ENCODE data around the gene SGTA.
A peak's percentile ranks its signal among the peaks of the same experiment; 100 is the strongest.
"Not testable (repeated sequence)": the region's sequence is repeated elsewhere in the genome, so short reads cannot be mapped to it uniquely, and the experiment has no call there.

Gene SGTA

DNA sequence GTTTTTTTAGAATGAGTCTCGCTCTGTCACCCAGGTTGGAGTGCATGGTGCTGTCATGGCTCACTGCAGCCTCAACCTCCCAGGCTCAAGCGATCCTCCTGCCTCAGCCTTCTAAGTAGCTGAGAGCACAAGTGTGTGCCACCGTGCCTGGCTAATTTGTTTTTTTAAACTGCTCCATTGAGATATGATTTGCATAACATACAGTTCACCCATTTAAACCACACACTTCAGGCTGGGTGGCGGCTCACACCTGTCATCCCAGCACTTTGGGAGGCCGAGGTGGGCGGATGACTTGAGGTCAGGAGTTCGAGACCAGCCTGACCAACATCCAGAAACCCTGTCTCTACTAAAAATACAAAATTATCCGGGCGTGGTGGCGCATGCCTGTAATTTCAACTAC lies 9.6 kb upstream of the SGTA start:
- DNase-seq: not testable (repeated sequence)

DNA sequence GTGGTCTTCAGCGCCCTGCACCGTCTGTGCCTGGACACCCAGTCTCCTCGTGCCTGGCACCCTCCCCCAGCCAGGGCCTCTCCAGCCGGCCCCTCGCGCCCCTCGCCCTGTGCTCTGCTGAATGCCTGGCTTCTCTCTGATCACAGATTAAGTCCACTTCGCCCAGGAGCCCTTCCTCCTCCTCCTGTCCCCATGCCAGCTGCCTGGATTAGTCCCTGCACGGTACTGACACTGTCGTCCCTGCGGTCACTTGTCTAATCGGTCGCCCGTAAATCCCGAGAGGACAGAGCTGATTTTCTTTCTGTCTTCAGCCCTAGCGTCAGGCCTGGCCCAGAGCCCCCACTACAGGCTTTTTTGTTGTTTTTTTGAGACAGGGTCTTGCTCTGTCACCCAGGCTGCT lies 8.8 kb upstream of the SGTA start:
- DNase-seq: no peak

DNA sequence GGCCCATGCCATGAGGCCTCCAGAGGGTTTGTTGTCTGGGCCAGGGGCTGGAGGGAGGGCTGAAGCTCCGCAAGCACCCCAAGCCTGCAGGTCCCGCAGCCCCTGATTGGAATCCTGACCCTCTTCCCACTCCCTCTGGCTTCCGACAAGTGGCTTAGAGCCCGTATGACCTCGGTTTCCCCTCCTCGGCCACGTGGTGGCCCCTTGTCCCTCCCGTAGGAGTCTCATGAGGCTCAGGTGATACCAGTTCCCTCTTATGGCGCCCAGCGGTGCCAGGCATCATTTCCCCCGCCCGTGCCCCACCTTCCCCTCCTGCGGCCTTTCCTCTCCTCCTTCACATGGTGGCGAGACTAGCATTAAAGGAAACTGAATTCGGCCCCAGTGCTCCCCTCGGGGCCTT lies 8.4 kb upstream of the SGTA start:
- DNase-seq: no peak

DNA sequence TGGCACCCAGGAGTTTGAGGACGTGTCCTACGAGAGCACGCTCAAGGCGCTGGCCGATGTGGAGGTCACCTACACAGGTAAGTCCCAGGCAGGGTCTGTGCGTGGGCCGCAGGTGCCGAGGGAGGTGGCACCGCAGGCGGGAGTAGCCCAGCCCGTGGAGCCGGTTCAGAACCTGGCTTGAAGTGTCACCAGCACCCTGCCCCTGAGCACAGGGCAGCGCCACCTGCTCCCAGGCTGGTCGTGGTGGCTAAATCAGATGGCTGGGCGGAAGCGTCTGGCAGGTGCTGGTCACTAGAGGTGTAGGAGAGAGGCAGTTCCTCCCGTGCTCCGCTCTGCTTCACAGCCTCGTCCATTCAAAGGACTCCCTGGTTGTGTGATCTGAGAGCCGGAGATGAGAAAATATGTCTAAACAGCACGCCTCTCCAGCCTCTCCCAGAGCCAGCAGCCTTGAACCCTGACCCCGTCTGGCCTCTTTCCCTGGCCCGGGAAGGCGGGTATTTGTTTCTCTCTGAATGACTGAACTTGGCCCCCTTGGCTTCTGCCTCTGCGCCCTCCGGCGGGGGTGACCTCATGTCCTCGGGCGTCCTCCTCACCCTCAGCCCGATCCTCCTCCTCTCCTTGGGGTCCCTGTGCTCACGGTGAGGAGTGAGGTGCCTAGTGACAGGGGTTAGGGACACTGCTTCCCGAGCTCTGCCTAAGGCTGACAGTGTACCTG lies 7.6 kb upstream of the SGTA start:
- no peak for DNase-seq

DNA sequence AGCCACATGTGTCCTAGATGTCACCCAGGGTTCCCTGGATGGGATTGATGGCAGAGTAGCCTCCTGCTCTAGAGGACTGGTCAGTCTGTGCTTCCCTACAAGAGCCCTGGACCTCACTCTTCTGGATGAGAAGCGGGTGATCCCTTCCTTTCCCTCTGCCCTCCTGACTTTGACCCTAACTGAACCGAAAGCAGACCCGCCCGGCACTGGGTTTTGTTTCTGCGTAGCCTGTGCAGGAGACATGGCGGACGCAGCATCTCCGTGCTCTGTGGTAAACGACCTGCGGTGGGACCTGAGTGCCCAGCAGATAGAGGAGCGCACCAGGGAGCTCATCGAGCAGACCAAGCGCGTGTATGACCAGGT lies 7.1 kb upstream of the SGTA start:
- DNase-seq: no peak

DNA sequence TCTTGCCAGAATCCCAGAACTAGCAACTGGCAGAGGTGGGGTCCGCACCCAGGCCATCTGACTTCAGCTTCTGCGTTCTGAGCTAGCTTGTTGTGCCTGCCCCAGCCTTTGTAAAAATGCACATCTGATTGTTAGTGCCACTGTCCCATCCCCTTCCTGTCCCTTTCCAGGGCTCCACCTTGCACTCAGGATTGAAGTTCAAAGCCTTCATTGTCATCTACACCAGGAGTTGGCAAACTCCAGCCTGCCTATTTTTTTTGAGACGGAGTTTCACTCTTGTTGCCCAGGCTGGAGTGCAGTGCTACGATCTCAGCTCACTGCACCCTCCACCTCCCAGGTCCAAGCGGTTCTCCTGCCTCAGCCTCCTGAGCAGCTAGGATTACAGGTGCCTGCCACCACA lies 5.2 kb upstream of the SGTA start:
- DNase-seq: no peak

DNA sequence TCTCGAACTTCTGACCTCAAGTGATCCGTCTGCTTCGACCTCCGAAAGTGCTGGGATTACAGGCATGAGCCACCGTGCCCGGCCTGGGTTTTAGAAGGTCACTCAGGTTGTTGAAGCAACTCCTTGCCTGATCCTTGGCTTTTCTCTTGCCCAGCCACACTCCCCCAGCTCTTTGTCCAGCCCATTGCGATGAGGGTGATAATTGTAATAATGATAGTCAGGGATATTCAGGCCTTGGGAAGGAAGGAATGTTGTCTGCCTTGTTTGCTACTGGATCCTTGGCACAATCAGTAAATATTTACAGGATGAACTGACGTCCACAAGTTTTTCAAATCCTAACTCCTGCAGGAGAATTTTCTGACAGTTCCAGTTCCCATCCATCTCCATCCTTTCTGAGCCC lies 4.0 kb upstream of the SGTA start:
- no peak for DNase-seq

DNA sequence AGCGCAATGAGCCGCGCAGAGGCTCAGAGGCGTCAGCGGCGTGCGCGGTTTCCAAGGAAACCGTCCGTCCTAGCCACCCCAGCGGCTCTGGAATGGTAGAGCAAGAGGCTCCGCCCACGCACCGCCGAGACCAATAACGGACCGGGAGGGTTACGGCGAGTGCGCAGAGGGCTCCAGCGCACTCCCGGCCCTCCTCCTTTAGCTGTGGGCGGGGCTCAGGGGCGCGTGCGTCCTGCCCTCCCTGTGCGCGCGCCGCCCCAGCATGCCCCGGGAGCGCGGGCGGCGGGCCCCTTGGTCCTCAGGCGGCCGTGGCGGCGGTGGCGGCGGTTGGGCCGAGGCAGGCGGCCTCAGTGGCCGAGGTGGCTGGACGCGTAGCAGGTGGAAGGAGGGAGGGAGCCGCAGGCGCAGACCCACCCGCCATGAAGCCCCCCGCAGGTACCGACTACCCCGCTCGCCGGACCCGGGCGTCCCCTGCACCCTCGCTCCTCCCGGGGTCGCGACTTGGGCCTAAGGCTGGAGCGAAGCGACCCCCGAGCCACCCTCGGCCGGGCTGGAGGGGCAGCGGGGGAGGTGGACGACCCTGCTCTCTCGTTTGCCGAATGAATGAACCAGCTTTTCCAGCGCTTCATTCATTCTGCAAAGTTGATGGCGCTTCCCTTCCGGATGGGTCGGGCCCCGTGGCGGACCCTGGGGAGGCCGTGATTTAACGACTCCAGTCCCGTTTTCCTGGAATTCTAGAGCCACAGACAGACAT lies 2.3 kb upstream of the SGTA start, which contains the start of gene THOP1:
THOP1 (plus strand) TSS at position 260 of the 754 bp plus-strand sequence; CDS start at position 420, 160 bp downstream.
- peak; percentile 99 for DNase-seq

DNA sequence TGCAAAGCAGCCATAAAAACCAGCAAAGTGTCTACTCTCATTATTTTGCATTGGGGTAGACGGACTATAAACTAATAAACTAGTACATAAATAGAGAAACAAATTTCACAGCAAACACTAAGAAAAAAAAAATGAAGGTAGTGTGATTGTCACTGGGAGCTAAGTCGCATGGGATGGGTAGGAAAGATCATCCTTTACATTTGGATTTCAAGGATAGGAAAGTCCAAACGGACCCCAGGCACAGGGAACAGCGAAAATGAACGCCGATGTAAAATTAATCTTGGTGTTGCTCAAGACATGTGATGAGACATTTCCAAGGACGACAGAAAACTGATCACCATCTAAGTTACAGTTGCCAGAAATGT lies 690 bp upstream of the SGTA start:
- no peak for DNase-seq

DNA sequence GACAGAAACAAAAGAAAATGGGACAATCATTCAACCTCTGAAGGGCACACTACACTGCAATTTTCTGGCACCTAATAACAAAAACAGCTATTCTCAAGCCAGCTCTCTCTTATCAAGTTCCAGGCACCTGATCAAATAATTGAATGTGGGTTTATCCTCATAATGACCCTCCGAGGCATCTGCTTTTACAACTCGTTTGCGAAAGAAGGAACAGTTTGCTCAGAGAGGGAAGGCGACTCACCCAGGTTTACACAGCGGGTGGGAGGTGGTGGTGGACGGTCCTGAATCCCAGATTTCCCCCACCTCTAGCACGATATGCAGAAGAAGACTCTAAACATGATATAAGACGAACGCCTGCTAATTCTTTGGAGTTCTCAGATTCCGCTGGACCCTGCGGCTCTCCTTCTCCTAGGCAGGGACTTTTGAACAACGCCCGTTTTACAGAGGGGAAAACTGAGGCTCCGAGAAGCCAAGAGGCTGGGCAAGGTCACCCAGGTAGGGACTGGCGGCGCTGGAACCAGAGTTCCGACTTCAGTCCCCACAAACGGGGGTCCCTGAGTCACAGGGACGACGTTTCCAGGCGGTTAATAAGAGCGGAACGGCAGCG lies 641 bp downstream of the SGTA start:
- no peak for DNase-seq

DNA sequence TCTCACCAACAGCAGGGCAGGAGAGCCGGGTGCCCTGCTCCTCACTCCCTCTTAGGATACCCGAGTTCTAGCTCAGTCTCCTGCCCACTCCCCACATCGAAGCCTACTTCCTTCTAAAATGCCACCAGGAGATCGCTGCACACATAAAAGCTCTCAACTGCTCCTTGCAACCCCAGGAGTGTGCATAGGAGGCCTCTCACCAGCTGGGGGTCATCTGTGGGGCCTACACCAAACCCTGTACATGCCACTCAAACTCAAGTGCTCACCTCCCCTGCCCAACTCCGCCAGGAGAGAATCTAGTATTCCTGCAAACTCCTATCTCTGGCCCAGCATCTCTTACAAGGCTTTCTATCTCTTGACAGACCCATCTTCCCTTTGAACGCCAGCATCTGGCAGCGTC lies 2.8 kb downstream of the SGTA start:
- DNase-seq: no peak

DNA sequence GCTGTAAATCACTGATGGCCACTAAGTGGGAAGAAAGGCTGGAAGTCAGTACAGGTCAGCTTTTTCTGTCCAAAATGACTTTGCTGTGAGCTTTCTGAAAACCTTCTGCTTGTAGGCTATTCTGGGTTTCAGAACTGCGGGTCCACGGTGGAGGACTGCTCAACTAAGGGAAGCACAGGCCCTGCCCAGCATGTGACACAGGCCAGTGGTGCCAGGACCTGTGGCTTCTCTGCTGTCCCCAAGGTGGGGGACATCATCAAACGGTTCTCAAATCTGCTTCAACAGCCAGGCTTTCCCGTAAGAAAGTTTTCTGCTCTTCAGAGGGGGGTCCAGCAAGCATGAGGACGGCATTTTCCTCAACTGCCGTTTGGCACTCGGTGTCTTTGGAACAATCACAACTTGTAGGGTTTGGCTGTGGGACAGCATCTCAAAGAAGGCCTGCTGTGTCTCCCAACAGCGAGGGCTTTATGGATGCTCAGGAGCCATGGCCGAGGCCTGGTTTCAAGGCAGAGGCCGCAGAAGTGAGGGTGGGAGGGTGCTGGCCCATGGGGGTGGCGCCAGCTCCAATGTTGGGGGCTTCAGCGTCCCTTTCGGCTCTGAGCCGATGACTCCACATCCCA lies 3.8 kb downstream of the SGTA start:
- DNase-seq: no peak

DNA sequence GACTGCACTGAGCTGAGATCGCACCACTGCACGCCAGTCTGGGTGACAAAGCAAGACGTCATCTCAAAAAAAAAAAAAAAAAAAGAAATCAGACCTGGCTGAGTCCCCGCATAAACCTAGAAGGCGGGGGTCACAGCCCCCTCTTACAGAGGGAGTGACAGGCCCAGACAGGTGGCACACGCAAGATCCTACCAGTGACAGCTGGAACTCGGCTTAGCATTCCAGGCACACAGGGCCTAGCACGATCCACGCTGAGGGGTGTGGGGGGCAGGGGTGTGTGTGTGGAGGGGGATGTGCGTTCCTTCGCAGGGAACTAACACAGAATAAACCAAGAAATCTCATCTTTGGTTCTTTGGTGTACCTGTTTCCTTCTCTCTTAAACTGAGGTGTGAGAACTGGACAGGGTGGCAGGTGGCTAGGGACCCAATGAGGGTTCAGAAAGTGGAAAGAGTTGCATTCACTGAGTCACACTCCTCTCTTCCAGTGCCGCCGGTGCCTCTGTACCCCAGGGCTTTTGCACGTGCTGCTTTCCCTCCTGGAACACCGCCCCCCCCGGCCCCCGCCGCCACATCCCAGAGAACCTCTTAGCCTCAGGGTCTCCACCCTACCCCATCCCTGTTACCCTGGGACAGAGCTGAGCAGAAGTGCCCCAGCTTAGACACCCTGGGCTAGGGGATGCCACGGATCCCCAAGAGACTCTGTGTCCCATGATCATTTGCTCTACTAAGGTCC lies 5.0 kb downstream of the SGTA start:
- DNase-seq: no peak

DNA sequence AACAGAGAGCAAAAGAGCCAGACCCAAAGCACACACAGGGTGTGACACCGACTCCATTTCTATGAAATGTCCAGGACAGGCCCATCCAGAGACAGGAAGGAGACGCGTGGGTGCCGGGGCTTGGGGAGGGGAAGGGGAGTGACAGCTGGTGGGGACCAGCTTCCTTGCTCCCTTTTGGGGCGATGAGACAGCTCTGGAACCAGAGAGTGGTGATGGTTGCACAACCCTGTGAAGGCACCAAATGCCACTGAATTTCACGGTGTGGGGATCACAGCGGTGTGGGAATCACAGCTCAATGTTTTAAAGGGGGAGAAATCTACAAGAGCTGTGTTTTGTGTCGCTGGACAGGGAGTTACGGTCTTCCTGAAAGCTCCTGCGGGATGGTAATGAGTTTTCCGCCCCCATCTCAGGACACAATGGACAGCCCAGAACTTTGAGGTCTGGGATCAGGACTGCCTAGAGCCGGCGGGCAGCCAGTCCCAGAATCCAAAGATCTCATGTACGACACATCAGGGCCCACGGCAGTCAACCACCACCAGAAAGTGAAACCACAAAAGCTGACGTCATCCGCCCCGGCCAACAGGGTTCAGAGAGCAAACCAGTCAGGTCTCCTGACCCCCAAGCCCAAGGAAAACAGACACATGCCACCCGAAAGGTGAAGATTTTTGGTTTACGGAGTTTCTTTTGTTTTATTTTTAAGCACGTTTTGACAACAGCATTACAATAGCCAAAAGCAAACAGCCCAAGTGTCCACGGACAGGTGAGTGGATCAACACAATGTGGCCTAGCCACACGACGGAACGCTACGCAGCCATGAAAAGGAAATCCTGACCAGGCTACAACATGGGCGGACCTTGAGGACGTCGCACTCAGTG lies 7.3 kb downstream of the SGTA start:
- peak; percentile 81 for DNase-seq

DNA sequence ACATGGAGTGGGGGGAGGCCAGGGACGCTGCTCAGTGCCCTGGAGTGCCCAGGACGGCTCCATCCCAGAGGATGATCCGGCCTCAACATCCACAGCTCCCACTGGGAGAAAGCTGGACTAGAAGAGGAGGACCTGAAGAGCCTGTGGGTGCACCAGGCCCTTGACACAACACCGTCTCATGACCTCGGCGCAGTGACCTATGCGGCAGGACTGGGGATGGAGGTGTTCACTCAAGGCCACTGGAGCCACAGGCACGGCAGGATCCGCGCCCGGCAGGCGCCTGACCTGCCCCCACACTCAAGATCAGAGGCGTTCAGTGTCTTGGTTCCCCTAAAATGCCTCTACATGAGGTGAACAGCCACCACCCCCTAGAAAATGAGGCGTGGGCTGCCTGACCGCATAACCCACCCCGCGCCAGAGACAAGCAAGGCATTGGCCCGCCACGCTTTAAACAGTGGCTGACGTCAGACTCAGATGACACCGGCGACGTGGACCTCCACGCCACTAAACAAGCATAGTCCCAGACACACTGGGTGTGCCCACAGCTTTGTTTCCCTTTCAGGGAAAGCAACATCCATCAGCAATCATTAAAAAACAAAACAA lies 8.0 kb downstream of the SGTA start:
- no peak for DNase-seq

DNA sequence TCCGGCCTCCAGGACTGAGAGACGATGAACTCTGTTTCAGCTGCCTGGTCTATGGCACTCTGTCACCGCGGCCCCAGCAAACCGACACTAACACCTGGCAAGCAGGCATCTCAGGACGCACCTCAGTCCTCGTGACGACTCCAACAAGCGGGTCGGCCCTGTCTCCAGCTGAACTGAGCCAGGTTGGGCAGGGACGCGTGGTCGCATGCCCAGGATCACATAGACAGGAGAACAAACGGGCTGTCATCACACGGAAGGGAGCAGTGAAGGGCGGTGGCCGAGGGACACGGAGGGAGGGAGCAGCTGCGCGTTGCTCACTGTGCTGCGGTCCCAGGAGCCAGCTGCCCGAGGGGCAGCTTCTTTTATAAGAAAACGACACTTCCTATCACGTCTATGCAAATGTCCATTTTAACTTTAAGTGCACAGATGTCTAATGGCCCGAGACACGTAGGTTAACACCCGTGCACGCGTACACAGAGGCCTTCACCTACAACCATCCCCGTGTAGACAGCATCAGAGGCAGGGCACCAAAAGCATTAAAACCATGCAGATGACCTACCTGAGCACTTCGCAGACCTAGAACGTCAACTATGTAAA lies 8.9 kb downstream of the SGTA start:
- DNase-seq: no peak

DNA sequence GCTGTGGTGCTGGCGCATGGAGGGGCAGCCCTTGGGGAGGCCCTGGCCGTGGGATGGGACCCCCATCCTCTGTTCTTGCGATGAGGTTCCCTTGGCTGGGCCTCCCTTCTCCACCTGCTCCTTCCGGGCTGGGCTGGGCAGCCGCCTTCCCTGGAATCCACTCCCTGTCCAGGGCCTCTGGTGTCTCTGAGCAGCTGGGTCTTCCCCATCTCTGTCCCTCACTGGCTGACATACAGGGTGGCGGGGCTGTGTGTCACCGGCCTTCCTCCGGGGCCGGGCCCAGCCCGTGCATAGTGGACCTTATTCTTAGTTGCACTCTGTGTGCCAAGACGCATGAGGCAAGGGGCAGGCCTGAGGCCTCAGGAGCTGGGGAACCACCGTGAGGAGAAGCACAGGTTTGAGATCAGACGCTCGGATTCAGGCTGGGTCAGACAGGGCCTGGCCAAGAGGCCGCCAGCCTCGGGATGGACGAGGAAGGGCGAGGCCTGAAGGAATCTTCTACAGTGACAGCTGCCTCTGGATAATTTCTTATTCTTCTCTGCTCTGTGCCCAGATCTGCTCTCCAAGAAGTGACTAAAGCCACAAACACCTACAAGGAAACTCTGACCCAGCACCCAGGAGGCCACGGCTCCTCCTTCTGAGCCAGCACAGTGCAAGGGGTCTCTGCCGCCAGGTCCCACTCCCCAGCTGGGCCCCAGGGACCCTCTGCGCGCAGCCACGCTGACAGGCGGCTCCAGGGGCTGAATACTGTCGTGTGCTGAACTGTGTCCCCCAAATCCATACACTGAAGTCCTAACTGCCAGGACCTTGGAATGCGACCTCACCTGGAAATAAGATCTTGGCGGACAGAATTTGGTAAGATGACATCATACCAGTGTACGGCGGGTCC lies 11.0 kb downstream of the SGTA start:
- no peak for DNase-seq

DNA sequence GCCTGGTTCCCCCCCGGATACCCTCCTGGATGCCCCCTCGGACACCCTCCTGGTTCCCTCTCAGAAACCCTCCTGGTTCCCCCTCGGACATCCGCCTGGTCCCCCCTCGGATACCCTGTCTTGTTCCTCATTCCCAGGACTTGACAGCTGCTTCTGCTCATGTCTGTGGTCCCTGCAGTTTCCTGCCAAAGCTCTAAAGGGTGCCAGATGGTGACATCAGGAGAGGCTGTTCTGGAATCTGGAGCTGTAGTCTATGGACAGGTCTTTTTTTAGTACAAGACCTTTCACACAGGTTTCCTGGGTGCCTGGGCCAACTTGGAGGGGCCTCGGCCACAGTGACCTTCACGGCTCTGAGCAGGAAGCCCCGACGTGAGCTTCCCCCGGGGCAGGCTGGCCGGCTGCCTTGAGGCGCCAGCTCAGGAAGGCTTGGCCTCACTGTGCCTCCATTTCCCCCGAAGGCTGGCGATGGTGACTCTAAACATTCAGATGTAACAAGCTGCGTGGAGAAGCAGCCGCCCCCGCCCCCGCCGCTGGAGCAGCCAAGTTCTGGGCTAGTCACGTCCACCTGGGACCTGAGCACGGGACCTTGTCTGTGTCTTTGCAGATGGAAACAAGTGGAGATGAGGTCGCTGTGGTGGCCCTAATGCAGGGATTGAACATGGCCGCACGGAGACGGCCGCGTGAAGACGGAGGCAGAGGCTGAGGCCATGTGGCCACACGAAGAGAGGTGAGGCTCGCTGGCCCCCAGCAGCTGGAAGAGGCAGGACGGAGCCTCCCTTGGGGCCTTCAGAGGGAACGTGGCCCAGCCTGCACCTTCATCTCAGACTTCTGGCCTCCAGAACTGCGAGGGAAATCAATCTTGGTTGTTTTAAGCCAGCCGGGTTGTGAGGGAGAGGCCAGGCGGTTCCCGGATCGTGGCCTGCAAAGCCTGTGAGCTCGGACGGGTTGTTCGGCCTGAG lies 12.7 kb downstream of the SGTA start:
- no peak for DNase-seq

DNA sequence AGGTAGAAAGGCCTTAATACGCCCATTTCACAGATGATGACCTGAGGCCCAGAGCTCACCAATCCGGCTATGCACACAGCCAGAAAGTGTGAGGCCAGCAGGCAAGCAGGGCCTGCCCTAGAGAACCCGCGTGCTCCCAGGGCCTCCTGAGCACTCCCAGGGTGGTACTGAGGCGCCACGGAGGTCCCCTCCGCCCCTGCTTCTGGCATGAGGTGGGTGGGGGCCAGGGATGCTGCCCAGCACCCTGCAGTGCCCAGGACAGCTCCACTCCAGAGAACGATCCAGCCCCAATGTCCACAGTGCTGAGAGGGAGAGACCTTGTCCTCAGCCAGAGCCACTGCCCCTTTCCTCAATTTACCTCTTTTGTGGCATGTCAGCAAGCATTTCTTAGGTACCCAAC lies 13.9 kb downstream of the SGTA start:
- no peak for DNase-seq
